Nephron progenitor cell (in vitro differentiated cells): ENCODE measurements around the gene TMEM272.

Experiments
- DNase-seq: peaks from one replicate; pipeline ENCODE4 v3.0.0; 2021
- H3K27ac Mint-ChIP-seq: 2 replicates; pipeline ENCODE4 v1.8.0; 2021; ENCODE audit warnings: mild to moderate bottlenecking, moderate library complexity, mixed read lengths
- H3K27me3 Mint-ChIP-seq: 2 replicates; pipeline ENCODE4 v1.8.0; 2021; ENCODE audit warnings: mild to moderate bottlenecking, low read depth, mixed read lengths; ENCODE audit not compliant: poor library complexity
- H3K36me3 Mint-ChIP-seq: 2 replicates; pipeline ENCODE4 v1.8.0; 2021; ENCODE audit warnings: low read depth, mixed read lengths
- H3K4me1 Mint-ChIP-seq: 2 replicates; pipeline ENCODE4 v1.8.0; 2021; ENCODE audit warnings: mixed read lengths
- H3K4me3 Mint-ChIP-seq: 2 replicates; pipeline ENCODE4 v1.8.0; 2021; ENCODE audit warnings: mild to moderate bottlenecking, moderate library complexity, mixed read lengths
- H3K9me3 Mint-ChIP-seq: 2 replicates; pipeline ENCODE4 v1.8.0; 2021; ENCODE audit warnings: mild to moderate bottlenecking, moderate library complexity, mixed read lengths
- CTCF ChIP-seq: fragments of 200-600 bp; sonication (generic); IDR thresholded peaks from 2 replicates; pipeline ENCODE4 v1.5.0; 2021; ENCODE audit warnings: antibody characterized with exemption

TMEM272 gene

GRCh38 chr13:51814071-51814470 lies 30.9 kb downstream of the TMEM272 start:
- no peak overlapping the region for H3K4me3 Mint-ChIP-seq
- H3K4me1 Mint-ChIP-seq: peaks cover 34% of the 10 kb centered on the region
- H3K27me3 Mint-ChIP-seq: peaks cover 17% of the 10 kb centered on the region
- H3K36me3 Mint-ChIP-seq: no peaks in the 10 kb centered on the region
- no peaks in the 10 kb centered on the region for H3K9me3 Mint-ChIP-seq
- no peak for DNase-seq
- no peak overlapping the region for H3K27ac Mint-ChIP-seq
- TF ChIP-seq CTCF: no peak

GRCh38 chr13:51811920-51812451 lies 33.0 kb downstream of the TMEM272 start:
- no peak for TF ChIP-seq CTCF
- Mint-ChIP-seq H3K4me1 (peaks cover 29% of the 10 kb centered on the region), H3K27ac (no peak overlapping the region), H3K27me3 (peaks cover 11% of the 10 kb centered on the region), H3K4me3 (no peak overlapping the region), H3K36me3 (no peaks in the 10 kb centered on the region), H3K9me3 (no peaks in the 10 kb centered on the region)
- DNase-seq: no peak

GRCh38 chr13:51811046-51811445 lies 33.9 kb downstream of the TMEM272 start:
- H3K27me3 Mint-ChIP-seq: peaks cover 6% of the 10 kb centered on the region
- TF ChIP-seq CTCF: no peak
- no peak overlapping the region for H3K4me3 Mint-ChIP-seq
- no peaks in the 10 kb centered on the region for H3K9me3 Mint-ChIP-seq
- no peaks in the 10 kb centered on the region for H3K36me3 Mint-ChIP-seq
- peaks cover 28% of the 10 kb centered on the region for H3K4me1 Mint-ChIP-seq
- no peak overlapping the region for H3K27ac Mint-ChIP-seq
- no peak for DNase-seq

- peaks cover 29% of the 10 kb centered on the region for H3K4me1 Mint-ChIP-seq
- H3K27ac Mint-ChIP-seq: no peak overlapping the region
- no peak for TF ChIP-seq CTCF
- no peak overlapping the region for H3K4me3 Mint-ChIP-seq
- no peaks in the 10 kb centered on the region for H3K9me3 Mint-ChIP-seq
- H3K36me3 Mint-ChIP-seq: no peaks in the 10 kb centered on the region
- no peak for DNase-seq
- H3K27me3 Mint-ChIP-seq: peaks cover 5% of the 10 kb centered on the region
These were observed 36.2 kb downstream of the TMEM272 start for GRCh38 chr13:51808811-51809210.

- no peak for DNase-seq
- TF ChIP-seq CTCF: no peak
- Mint-ChIP-seq H3K27me3 (peaks cover 5% of the 10 kb centered on the region), H3K36me3 (no peaks in the 10 kb centered on the region), H3K9me3 (no peaks in the 10 kb centered on the region), H3K27ac (peak overlapping the region; percentile 6), H3K4me1 (peaks cover 41% of the 10 kb centered on the region), H3K4me3 (no peak overlapping the region)
These were observed 37.9 kb downstream of the TMEM272 start for GRCh38 chr13:51807041-51807440.

GRCh38 chr13:51806566-51806965 lies 38.4 kb downstream of the TMEM272 start:
- Mint-ChIP-seq H3K4me1 (peaks cover 41% of the 10 kb centered on the region), H3K9me3 (no peaks in the 10 kb centered on the region), H3K4me3 (no peak overlapping the region), H3K27me3 (peaks cover 5% of the 10 kb centered on the region), H3K36me3 (no peaks in the 10 kb centered on the region), H3K27ac (peak overlapping the region; percentile 6)
- DNase-seq: no peak
- no peak for TF ChIP-seq CTCF
